DND-41 (cell line): Measurements from ENCODE around the gene POLR1F.

ENCODE experiments used
- CTCF ChIP-seq: IDR thresholded peaks from 2 replicates; pipeline ENCODE4 v1.5.1; 2012; ENCODE audit warnings: borderline replicate concordance, low read length, moderate library complexity, mild to moderate bottlenecking; ENCODE audit not compliant: poor library complexity, severe bottlenecking; ENCODE audit errors: extremely low read depth
- EZH2 ChIP-seq: IDR thresholded peaks from 3 replicates; pipeline ENCODE4 v1.6.1; 2012; ENCODE audit warnings: borderline replicate concordance, low read depth, mild to moderate bottlenecking, moderate library complexity, low read length, inconsistent platforms; ENCODE audit not compliant: severe bottlenecking

DNA sequence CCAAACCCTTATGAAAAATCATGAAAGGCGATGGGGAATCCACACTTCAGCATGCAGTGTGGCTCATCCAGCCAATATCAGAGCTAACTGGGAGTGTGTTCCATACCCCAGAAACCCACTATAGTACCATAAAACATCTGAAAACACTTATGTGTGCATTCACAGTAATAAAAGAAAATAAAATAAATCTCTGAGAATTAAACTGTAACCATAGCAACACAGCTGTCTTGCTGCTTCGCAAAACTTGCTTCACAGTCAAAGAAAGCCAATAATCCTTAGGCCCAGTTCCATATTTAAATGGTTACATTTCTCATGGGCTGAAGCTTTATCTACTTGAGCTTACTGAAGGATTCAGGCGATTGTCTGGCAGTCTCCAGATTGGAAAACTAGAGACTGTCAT, 19.9 kb upstream of the POLR1F start:
- TF ChIP-seq CTCF (no peak), EZH2 (no peak)
